GM03348 (cell line): ENCODE measurements around the gene CLDN25.

ENCODE experiments used
- DNase-seq: peaks from one replicate; pipeline ENCODE4 v3.0.0; 2012; ENCODE audit warnings: low spot score

CLDN25 gene

GRCh38 chr11:113808931-113809330 is 29.3 kb downstream of the CLDN25 start:
- no peak for DNase-seq

DNA sequence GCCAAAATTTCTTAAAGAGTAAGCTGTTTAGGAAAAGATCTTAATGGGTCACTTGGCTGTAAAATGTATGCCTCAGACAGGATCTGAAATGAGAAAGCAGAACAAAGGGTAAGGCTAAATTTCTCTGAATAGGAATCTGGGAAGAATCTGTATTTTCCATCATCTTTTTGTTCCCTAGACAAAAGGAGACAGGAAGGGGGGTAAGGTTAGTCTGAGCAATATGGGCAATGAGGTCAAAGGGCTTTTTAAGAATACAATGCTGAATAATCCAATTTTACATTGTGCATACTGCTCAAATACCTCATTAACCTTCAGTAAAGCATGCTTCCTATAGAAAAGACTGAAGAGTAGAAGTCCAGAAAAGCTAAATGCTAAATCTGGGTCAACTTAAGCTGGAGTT is 34.6 kb downstream of the CLDN25 start:
- no peak for DNase-seq

DNA sequence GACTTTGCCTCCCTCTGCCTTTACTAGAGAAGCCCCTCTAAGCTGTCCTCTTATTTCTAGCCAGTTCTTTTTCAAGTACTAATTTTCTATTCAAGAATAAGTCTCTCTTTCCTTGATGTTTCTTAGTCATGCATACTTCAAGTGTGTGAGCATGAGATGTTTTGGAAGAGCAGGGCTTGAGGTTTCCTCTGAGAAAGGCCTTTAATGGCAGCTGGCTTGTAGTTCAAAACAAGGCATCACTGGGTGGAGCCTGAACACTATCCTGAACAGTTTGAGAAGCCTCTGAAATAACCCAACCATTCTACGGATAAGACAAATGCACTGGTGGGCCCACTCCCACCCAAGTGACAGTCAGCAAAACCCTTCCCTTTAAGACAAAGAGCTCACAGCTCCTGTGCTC is 37.6 kb downstream of the CLDN25 start:
- DNase-seq: peak; percentile 6

GRCh38 chr11:113817626-113818025 is 38.0 kb downstream of the CLDN25 start:
- DNase-seq: no peak

DNA sequence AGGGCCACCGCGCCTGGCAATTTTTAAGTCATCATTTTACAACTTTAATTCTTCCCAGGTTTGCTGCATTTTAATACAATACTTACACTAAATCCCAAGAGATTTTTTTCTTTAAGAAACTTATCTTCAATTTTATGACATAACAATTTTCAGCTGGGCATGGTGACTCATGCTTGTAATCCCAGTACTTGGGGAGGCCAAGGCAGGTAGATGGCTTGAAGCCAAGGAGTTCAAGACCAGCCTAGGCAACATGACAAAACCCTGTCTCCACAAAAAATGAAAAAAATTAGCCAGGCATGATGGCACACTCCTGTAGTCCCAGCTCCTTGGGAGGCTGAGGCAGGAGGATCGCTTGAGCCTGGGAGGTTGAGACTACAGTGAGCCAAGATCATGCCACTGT is 38.8 kb downstream of the CLDN25 start:
- DNase-seq: no peak

DNA sequence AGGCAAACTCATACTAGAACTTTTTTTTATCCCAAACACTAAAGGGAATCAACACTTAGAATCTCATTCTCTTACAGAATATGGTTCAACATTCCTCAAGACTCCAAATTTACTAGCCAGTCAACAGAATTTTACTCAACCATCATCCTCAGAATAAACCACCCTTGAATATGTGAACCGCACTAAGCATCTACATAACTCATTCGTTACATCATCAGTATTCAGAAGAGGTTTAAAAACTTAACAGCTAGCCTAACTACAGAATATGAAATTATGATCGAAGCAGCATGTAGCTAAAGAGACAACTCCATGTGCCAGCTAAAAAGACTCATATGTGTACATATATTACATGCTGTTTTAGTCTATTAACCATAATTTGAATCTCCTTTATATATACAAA is 47.9 kb downstream of the CLDN25 start:
- DNase-seq: no peak

GRCh38 chr11:113828191-113828590 is 48.6 kb downstream of the CLDN25 start:
- no peak for DNase-seq

- no peak for DNase-seq
These were observed 50.2 kb downstream of the CLDN25 start for GRCh38 chr11:113829751-113830150.
